Thyroid gland (tissue), 4 donors: ENCODE measurements around the gene IER2.
A peak's percentile ranks its signal among the peaks of the same experiment; 100 is the strongest.

ENCODE experiments used
- POLR2A ChIP-seq, 2 donors: fragments of 450-650 bp; IDR thresholded peaks; one replicate each; pipeline ENCODE4 v1.6.1; 2017; ENCODE audit warnings: antibody characterized with exemption in 2 of 2, mild to moderate bottlenecking in 2 of 2, moderate library complexity in 1 of 2
- TF ChIP-seq, protein P1 (sequence below), 6 experiments: fragments of 200-600 bp in 3 of 6; fragments of 450-650 bp in 3 of 6; sonication (generic) in 3 of 6; IDR thresholded peaks; one replicate each; pipeline ENCODE4 v1.5.1; 2016 to 2019; ENCODE audit warnings: antibody characterized with exemption in 6 of 6, mild to moderate bottlenecking in 2 of 6, inconsistent platforms in 1 of 6, moderate library complexity in 1 of 6

DNA sequence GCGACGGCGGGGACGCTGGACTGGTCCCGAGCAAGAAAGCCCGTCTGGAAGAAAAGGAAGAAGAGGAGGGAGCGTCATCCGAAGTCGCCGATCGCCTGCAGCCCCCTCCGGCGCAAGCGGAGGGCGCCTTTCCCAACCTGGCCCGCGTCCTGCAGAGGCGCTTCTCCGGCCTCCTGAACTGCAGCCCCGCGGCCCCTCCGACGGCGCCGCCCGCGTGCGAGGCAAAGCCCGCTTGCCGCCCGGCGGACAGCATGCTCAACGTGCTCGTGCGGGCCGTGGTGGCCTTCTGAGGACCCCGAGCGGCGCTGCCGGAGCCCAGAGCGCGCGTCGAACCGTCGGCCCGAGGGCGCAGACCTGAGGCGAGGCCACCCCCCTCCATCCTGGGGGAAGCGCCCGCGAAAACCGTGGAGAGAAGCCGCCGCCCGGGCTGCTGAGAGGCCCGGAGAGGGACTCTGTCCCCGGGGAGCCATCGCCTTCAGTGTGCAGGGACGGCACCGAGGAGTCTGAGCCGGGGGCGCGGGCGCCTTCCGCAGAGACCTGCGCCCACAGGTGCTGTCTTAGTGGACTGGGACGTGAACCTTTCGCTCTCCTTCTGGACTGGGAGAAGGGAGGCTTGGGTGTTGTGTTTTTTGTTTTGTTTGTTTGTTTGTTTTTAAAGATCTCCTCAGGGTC is 3.5 kb downstream of the IER2 start:
- TF ChIP-seq POLR2A (IDR thresholded peaks at IDR 0.05), result no peak
- TF ChIP-seq, protein P1, sequence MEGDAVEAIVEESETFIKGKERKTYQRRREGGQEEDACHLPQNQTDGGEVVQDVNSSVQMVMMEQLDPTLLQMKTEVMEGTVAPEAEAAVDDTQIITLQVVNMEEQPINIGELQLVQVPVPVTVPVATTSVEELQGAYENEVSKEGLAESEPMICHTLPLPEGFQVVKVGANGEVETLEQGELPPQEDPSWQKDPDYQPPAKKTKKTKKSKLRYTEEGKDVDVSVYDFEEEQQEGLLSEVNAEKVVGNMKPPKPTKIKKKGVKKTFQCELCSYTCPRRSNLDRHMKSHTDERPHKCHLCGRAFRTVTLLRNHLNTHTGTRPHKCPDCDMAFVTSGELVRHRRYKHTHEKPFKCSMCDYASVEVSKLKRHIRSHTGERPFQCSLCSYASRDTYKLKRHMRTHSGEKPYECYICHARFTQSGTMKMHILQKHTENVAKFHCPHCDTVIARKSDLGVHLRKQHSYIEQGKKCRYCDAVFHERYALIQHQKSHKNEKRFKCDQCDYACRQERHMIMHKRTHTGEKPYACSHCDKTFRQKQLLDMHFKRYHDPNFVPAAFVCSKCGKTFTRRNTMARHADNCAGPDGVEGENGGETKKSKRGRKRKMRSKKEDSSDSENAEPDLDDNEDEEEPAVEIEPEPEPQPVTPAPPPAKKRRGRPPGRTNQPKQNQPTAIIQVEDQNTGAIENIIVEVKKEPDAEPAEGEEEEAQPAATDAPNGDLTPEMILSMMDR (IDR thresholded peaks at IDR 0.05), result peak in 1 of 6 experiments; percentile 9
